ENCODE data around the gene GNB3. TPM values are rescaled to one million over a fixed set of nuclear protein-coding genes. Genes with fewer than 3 reads are reported as not detected.
A peak's percentile ranks its signal among the peaks of the same experiment; 100 is the strongest.
"Not testable (repeated sequence)": the region's sequence is repeated elsewhere in the genome, so short reads cannot be mapped to it uniquely, and the experiment has no call there.

The GNB3 gene
- total RNA-seq, 1 experiment from 2014 or later = 1.6 TPM

- not testable (repeated sequence) for DNase-seq (ENCODE audit: low read depth)
These were observed 33.3 kb downstream of the GNB3 start for GRCh38 chr12:6874015-6874368.

- not testable (repeated sequence) for DNase-seq (ENCODE audit: low read depth)
These were observed 39.1 kb downstream of the GNB3 start for GRCh38 chr12:6879824-6880223.

- no peak for DNase-seq (ENCODE audit: low read depth)
These were observed 42.5 kb downstream of the GNB3 start for GRCh38 chr12:6883252-6883651.

- DNase-seq (ENCODE audit: low read depth) = no peak
These were observed 43.0 kb downstream of the GNB3 start for GRCh38 chr12:6883683-6884082.

GRCh38 chr12:6884539-6884938, 43.8 kb downstream of the GNB3 start:
- no peak for DNase-seq (ENCODE audit: low read depth)

- DNase-seq (ENCODE audit: low read depth) = not testable (repeated sequence)
These were observed 45.7 kb downstream of the GNB3 start for GRCh38 chr12:6886206-6886999.

GRCh38 chr12:6887460-6887859, 46.7 kb downstream of the GNB3 start:
- DNase-seq (ENCODE audit: low read depth) = no peak

GRCh38 chr12:6888360-6888759, 47.6 kb downstream of the GNB3 start:
- DNase-seq (ENCODE audit: low read depth) = no peak

- DNase-seq (ENCODE audit: low read depth) = not testable (repeated sequence)
These were observed 48.1 kb downstream of the GNB3 start for GRCh38 chr12:6888794-6889193.

GRCh38 chr12:6889775-6890573, 49.2 kb downstream of the GNB3 start:
- DNase-seq (ENCODE audit: low read depth) = not testable (repeated sequence)

- peak; percentile 95 for DNase-seq (ENCODE audit: low read depth)
These were observed 50.3 kb downstream of the GNB3 start for GRCh38 chr12:6890789-6891645.

GRCh38 chr12:6891646-6892001, 50.9 kb downstream of the GNB3 start:
- DNase-seq (ENCODE audit: low read depth) = no peak

GRCh38 chr12:6892683-6893082, 52.0 kb downstream of the GNB3 start:
- not testable (repeated sequence) for DNase-seq (ENCODE audit: low read depth)

- no peak for DNase-seq (ENCODE audit: low read depth)
These were observed 53.6 kb downstream of the GNB3 start for GRCh38 chr12:6894321-6894720.

Other genes with a start within 250 kb of the GNB3 start
- gene CHD4, start 233.5 kb upstream of the GNB3 start, total RNA-seq (2014; rRNA removed; shearing (Covaris generic)) = 348 and 371 TPM in 2 replicates
- gene LPAR5, start 205.0 kb upstream of the GNB3 start, total RNA-seq (2014; rRNA removed; shearing (Covaris generic)) = 0.27 and 0.29 TPM in 2 replicates
- gene ACRBP, start 193.5 kb upstream of the GNB3 start, total RNA-seq (2014; rRNA removed; shearing (Covaris generic)) = not detected in 2 replicates
- 22.3 and 25.5 TPM in 2 replicates for gene ING4, start 177.8 kb upstream of the GNB3 start, total RNA-seq (2014; rRNA removed; shearing (Covaris generic))
- gene ZNF384, start 151.6 kb upstream of the GNB3 start, total RNA-seq (2014; rRNA removed; shearing (Covaris generic)) = 28.8 and 42.6 TPM in 2 replicates
- gene PIANP, start 140.1 kb upstream of the GNB3 start, total RNA-seq (2014; rRNA removed; shearing (Covaris generic)) = 0.45 TPM in 1 of 2 replicates, not detected in the other
- gene COPS7A, start 116.9 kb upstream of the GNB3 start, total RNA-seq (2014; rRNA removed; shearing (Covaris generic)) = 97.5 and 97.6 TPM in 2 replicates
- gene MLF2, start 87.8 kb upstream of the GNB3 start, total RNA-seq (2014; rRNA removed; shearing (Covaris generic)) = 283 and 297 TPM in 2 replicates
- 105 and 148 TPM in 2 replicates for gene PTMS, start 74.6 kb upstream of the GNB3 start, total RNA-seq (2014; rRNA removed; shearing (Covaris generic))
- gene LAG3, start 68.4 kb upstream of the GNB3 start, total RNA-seq (2014; rRNA removed; shearing (Covaris generic)) = 0.20 and 2.0 TPM in 2 replicates
- gene CD4, start 51.4 kb upstream of the GNB3 start, total RNA-seq (2014; rRNA removed; shearing (Covaris generic)) = 0.10 TPM in 1 of 2 replicates, not detected in the other
- gene GPR162, start 19.1 kb upstream of the GNB3 start, total RNA-seq (2014; rRNA removed; shearing (Covaris generic)) = 7.2 and 8.7 TPM in 2 replicates
- 31.5 and 31.7 TPM in 2 replicates for gene P3H3, start 12.5 kb upstream of the GNB3 start, total RNA-seq (2014; rRNA removed; shearing (Covaris generic))
- gene CDCA3, start 10.4 kb downstream of the GNB3 start, total RNA-seq (2014; rRNA removed; shearing (Covaris generic)) = 129 and 190 TPM in 2 replicates
- 109 and 112 TPM in 2 replicates for gene USP5, start 11.2 kb downstream of the GNB3 start, total RNA-seq (2014; rRNA removed; shearing (Covaris generic))
- gene TPI1, start 26.6 kb downstream of the GNB3 start, total RNA-seq (2014; rRNA removed; shearing (Covaris generic)) = 1,401 and 1,471 TPM in 2 replicates
- gene SPSB2, start 32.4 kb downstream of the GNB3 start, total RNA-seq (2014; rRNA removed; shearing (Covaris generic)) = 15.7 and 20.0 TPM in 2 replicates
- 3.5 and 3.6 TPM in 2 replicates for gene LRRC23, start 63.9 kb downstream of the GNB3 start, total RNA-seq (2014; rRNA removed; shearing (Covaris generic))
- gene ENO2, start 73.7 kb downstream of the GNB3 start, total RNA-seq (2014; rRNA removed; shearing (Covaris generic)) = 13.4 and 26.3 TPM in 2 replicates
- 6.6 and 11.6 TPM in 2 replicates for gene ATN1, start 87.0 kb downstream of the GNB3 start, total RNA-seq (2014; rRNA removed; shearing (Covaris generic))
- gene RNU7-1, start 102.9 kb downstream of the GNB3 start, total RNA-seq (2014; rRNA removed; shearing (Covaris generic)) = not detected in 2 replicates
- 127 and 201 TPM in 2 replicates for gene C12orf57, start 103.1 kb downstream of the GNB3 start, total RNA-seq (2014; rRNA removed; shearing (Covaris generic))
- gene PTPN6, start 110.4 kb downstream of the GNB3 start, total RNA-seq (2014; rRNA removed; shearing (Covaris generic)) = 0.05 and 0.37 TPM in 2 replicates
- 647 and 649 TPM in 2 replicates for gene PHB2, start 129.7 kb downstream of the GNB3 start, total RNA-seq (2014; rRNA removed; shearing (Covaris generic))
- gene EMG1, start 130.0 kb downstream of the GNB3 start, total RNA-seq (2014; rRNA removed; shearing (Covaris generic)) = 107 and 122 TPM in 2 replicates
- 8.0 and 9.6 TPM in 2 replicates for gene LPCAT3, start 177.6 kb downstream of the GNB3 start, total RNA-seq (2014; rRNA removed; shearing (Covaris generic))
- 1.8 and 3.3 TPM in 2 replicates for gene C1S, start 219.8 kb downstream of the GNB3 start, total RNA-seq (2014; rRNA removed; shearing (Covaris generic))

Measured in HT1080 (cell line).